Activated naive CD4-positive, alpha-beta T cell treated with anti-CD3 and anti-CD28 coated beads for 36 hours (primary cell): ENCODE measurements around the gene PTPRK. TPM values are rescaled to one million over a fixed set of nuclear protein-coding genes. Genes with fewer than 3 reads are reported as not detected.
"Not testable (repeated sequence)": the region's sequence is repeated elsewhere in the genome, so short reads cannot be mapped to it uniquely, and the experiment has no call there.

Experiments
- CTCF ChIA-PET: fragments of 350-600 bp; sonication (Branson Sonifier 250); formaldehyde crosslinking; loops from one replicate; lab custom pipeline; 2021; ENCODE audit warnings: antibody characterized with exemption; lab: Charles Lee
- DNase-seq: peaks from one replicate; pipeline ENCODE4 v3.0.0-alpha.2; 2020
- H3K27ac Mint-ChIP-seq: one replicate; pipeline ENCODE4 v1.8.0; 2021; ENCODE audit warnings: mild to moderate bottlenecking, mixed read lengths
- H3K27me3 Mint-ChIP-seq: one replicate; pipeline ENCODE4 v1.8.0; 2021; ENCODE audit warnings: low read depth, mixed read lengths
- H3K36me3 Mint-ChIP-seq: one replicate; pipeline ENCODE4 v1.8.0; 2021; ENCODE audit warnings: low read depth, mixed read lengths
- H3K4me1 Mint-ChIP-seq: one replicate; pipeline ENCODE4 v1.8.0; 2021; ENCODE audit warnings: low read depth, mixed read lengths
- H3K4me3 Mint-ChIP-seq: one replicate; pipeline ENCODE4 v1.8.0; 2021; ENCODE audit warnings: mild to moderate bottlenecking, moderate library complexity, mixed read lengths
- H3K9me3 Mint-ChIP-seq: one replicate; pipeline ENCODE4 v1.8.0; 2021; ENCODE audit warnings: mixed read lengths
- intact Hi-C: fragments of 100-400 bp; cut with micrococcal nuclease; formaldehyde crosslinking; loops from one replicate; pipeline ENCODE4 v1.15.1; 2023
- total RNA-seq, 2 experiments: library from RNA; stranded (reverse); gene quantifications; one replicate each; pipeline ENCODE4 v1.2.3, GENCODE V29; 2021

PTPRK gene
- total RNA-seq, 2 experiments from 2014 or later, result 5.5 to 8.0 TPM

GRCh38 chr6:128455959-128456358, 64.4 kb downstream of the PTPRK start:
- H3K4me1 Mint-ChIP-seq, result no peaks in the 10 kb centered on the region
- no peak overlapping the region for H3K27ac Mint-ChIP-seq
- intact Hi-C loops, result no loop called here
- no peaks in the 10 kb centered on the region for H3K36me3 Mint-ChIP-seq
- no peak overlapping the region for H3K4me3 Mint-ChIP-seq
- CTCF ChIA-PET, result no interaction called here
- H3K9me3 Mint-ChIP-seq, result no peaks in the 10 kb centered on the region
- no peak for DNase-seq
- no peaks in the 10 kb centered on the region for H3K27me3 Mint-ChIP-seq

DNA sequence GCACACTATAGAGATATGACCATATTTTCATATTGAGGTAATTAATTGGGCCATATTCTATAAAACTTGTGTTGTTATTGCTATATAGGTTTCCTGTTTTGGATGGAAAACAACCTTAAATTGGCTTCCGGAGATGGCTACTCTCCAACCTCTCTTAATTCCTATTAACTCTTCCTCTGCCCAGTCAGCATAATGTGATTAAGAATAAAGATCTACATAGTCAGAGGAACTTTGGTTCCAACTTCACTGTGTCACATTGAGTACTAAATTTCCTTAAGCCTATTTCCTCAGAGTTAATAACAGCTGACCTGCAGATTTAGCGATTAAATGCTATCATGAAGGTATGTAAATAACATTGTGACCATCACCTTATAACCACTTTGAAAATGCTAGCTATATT, 67.7 kb downstream of the PTPRK start:
- Mint-ChIP-seq H3K4me3 (no peak overlapping the region), H3K4me1 (no peaks in the 10 kb centered on the region), H3K27ac (no peak overlapping the region), H3K9me3 (no peaks in the 10 kb centered on the region), H3K27me3 (no peaks in the 10 kb centered on the region), H3K36me3 (no peaks in the 10 kb centered on the region)
- CTCF ChIA-PET, result no interaction called here
- no peak for DNase-seq
- intact Hi-C loops, result no loop called here

- Mint-ChIP-seq H3K4me1 (no peaks in the 10 kb centered on the region), H3K9me3 (no peaks in the 10 kb centered on the region), H3K27ac (no peak overlapping the region), H3K4me3 (no peak overlapping the region), H3K27me3 (no peaks in the 10 kb centered on the region), H3K36me3 (no peaks in the 10 kb centered on the region)
- DNase-seq, result no peak
- intact Hi-C loops, result no loop called here
- CTCF ChIA-PET, result no interaction called here
Measured at GRCh38 chr6:128446497-128446896, 73.9 kb downstream of the PTPRK start.

- no peak for DNase-seq
- Mint-ChIP-seq H3K27me3 (no peaks in the 10 kb centered on the region), H3K9me3 (no peaks in the 10 kb centered on the region), H3K4me3 (no peak overlapping the region), H3K4me1 (no peaks in the 10 kb centered on the region), H3K27ac (no peak overlapping the region), H3K36me3 (no peaks in the 10 kb centered on the region)
- CTCF ChIA-PET, result no interaction called here
- intact Hi-C loops, result no loop called here
Measured at GRCh38 chr6:128443553-128443952, 76.8 kb downstream of the PTPRK start.

DNA sequence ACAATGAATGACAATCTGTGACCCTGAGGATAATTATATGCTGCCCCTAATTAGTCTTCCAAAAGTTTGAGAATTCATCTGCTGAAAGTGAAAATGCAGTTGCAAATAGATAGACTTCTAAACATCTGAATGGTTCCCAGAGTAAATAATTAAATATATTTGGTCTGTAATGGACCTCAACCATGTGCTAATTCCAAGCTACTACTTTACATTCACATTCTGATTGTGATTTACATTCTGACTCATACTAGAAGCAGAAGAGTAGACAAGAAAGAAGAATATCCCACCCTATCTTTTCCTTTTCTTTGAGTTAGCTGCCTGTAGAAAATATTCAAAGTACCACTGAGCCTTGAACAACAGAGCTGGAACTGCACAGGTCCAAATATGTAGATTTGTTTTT, 80.8 kb downstream of the PTPRK start:
- peaks cover 2% of the 10 kb centered on the region for H3K36me3 Mint-ChIP-seq
- H3K27ac Mint-ChIP-seq, result no peak overlapping the region
- CTCF ChIA-PET, result no interaction called here
- H3K27me3 Mint-ChIP-seq, result no peaks in the 10 kb centered on the region
- H3K4me3 Mint-ChIP-seq, result no peak overlapping the region
- H3K4me1 Mint-ChIP-seq, result no peaks in the 10 kb centered on the region
- intact Hi-C loops, result no loop called here
- no peak for DNase-seq
- H3K9me3 Mint-ChIP-seq, result peaks cover 6% of the 10 kb centered on the region

DNA sequence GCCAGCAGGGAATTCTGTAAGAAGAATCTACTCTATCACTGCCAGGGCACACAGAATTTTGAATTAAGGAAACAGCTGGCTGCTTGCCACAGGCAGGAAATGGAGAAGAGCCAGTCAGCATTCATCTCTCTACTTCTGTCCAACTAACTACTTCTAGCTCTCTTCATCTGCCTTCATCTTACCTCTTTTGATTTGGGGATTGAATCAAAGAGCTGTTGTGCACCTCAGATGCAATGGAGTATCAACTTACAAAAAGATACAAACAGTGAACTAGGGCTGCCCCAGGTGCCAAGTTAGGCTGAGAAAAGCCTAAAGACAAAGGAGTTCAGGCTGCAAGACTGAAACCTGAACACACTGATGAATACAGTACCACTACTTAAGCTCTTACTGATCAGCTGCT, 82.0 kb downstream of the PTPRK start:
- CTCF ChIA-PET, result no interaction called here
- H3K27me3 Mint-ChIP-seq, result no peaks in the 10 kb centered on the region
- no peaks in the 10 kb centered on the region for H3K4me1 Mint-ChIP-seq
- peaks cover 2% of the 10 kb centered on the region for H3K36me3 Mint-ChIP-seq
- intact Hi-C loops, result no loop called here
- no peak overlapping the region for H3K4me3 Mint-ChIP-seq
- no peak overlapping the region for H3K27ac Mint-ChIP-seq
- DNase-seq, result no peak
- peaks cover 7% of the 10 kb centered on the region for H3K9me3 Mint-ChIP-seq

DNA sequence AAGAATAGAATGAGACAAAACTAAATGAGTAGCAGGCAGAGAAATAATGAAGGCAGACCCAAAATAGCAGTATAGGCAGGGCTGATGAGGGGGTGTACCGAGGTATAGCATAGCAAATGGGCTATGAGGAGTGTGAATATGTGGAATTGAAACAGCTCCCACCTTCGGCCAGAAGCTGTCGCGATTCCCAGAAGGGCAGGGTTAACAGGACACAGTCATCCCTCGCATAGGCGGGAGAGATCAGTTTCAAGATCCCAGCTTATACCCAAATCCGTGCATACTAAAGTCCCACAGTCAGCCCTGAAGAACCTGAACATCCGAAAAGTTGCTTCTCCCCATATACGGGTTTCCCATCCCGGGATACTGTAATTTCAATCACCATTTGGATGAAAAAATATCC, 82.7 kb downstream of the PTPRK start:
- intact Hi-C loops, result no loop called here
- Mint-ChIP-seq H3K27me3 (no peaks in the 10 kb centered on the region), H3K4me3 (no peak overlapping the region), H3K9me3 (peaks cover 7% of the 10 kb centered on the region), H3K27ac (no peak overlapping the region), H3K36me3 (peaks cover 2% of the 10 kb centered on the region), H3K4me1 (no peaks in the 10 kb centered on the region)
- CTCF ChIA-PET, result no interaction called here
- DNase-seq, result no peak

DNA sequence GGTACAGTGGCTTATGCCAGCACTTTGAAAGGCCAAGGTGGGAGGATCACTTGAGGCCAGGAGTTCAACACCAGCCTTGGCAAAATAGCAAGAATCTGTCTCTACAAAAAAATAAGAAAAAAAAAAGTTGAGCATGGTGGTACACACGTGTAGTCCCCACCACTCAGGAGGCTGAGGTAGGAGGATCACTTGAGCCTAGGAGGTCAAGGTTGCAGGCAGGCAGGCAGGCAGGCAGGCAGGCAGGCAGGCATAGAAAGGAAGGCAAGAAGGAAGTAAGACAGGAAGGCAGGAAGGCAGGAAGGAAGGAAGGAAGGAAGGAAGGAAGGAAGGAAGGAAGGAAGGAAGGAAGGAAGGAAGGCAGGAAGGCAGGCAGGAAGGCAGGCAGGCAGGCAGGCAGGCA, 85.6 kb downstream of the PTPRK start:
- CTCF ChIA-PET, H3K4me1 Mint-ChIP-seq, H3K27me3 Mint-ChIP-seq, DNase-seq, intact Hi-C loops, H3K4me3 Mint-ChIP-seq, H3K27ac Mint-ChIP-seq, H3K36me3 Mint-ChIP-seq, H3K9me3 Mint-ChIP-seq: not testable (repeated sequence)

DNA sequence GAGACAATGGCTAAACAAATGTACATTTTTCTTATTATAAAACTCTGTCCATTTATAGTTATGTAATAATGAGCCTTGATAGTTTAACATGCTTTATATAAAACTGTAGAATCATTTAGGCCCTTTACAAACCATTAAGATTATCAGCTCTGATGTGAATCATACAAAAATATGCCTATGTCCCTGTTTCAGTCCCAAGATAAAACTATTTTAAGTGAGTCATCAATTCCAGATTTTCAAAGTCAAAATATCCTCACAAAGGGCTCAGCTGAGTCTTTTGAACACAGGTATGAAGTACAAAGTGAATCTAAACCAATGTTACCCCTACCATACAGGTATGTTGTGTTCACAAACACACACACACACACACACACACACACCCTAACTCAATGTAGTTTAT, 88.0 kb downstream of the PTPRK start:
- no peaks in the 10 kb centered on the region for H3K27me3 Mint-ChIP-seq
- H3K36me3 Mint-ChIP-seq, result peaks cover 2% of the 10 kb centered on the region
- no peak for DNase-seq
- intact Hi-C loops, result no loop called here
- H3K27ac Mint-ChIP-seq, result no peak overlapping the region
- CTCF ChIA-PET, result no interaction called here
- no peak overlapping the region for H3K4me3 Mint-ChIP-seq
- no peaks in the 10 kb centered on the region for H3K4me1 Mint-ChIP-seq
- H3K9me3 Mint-ChIP-seq, result peaks cover 7% of the 10 kb centered on the region

GRCh38 chr6:128427139-128427538, 93.3 kb downstream of the PTPRK start:
- CTCF ChIA-PET, result no interaction called here
- intact Hi-C loops, result no loop called here
- no peak for DNase-seq
- no peaks in the 10 kb centered on the region for H3K9me3 Mint-ChIP-seq
- H3K4me1 Mint-ChIP-seq, result no peaks in the 10 kb centered on the region
- H3K27me3 Mint-ChIP-seq, result no peaks in the 10 kb centered on the region
- no peak overlapping the region for H3K4me3 Mint-ChIP-seq
- no peak overlapping the region for H3K27ac Mint-ChIP-seq
- H3K36me3 Mint-ChIP-seq, result no peaks in the 10 kb centered on the region

DNA sequence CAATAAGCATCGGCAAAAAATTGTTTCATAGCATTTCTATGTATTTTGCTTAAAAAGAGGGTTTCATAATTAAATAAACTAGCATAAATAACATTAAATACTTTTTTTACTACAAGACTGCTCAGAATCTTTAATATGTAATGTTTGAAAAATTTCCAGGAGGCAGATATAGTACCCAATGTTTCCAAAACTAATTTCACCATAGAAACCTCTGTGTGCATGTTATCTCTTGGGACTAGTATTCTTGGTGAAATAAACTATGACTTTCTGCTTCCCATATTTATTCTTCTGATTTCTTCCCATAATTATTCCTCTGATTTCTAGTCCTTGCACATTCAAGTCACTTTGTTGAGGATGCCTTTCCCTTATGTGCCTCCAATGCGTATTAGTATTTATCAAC, 94.5 kb downstream of the PTPRK start:
- intact Hi-C loops, result no loop called here
- no peaks in the 10 kb centered on the region for H3K4me1 Mint-ChIP-seq
- no peak overlapping the region for H3K27ac Mint-ChIP-seq
- no peaks in the 10 kb centered on the region for H3K9me3 Mint-ChIP-seq
- no peaks in the 10 kb centered on the region for H3K36me3 Mint-ChIP-seq
- CTCF ChIA-PET, result no interaction called here
- no peak overlapping the region for H3K4me3 Mint-ChIP-seq
- H3K27me3 Mint-ChIP-seq, result no peaks in the 10 kb centered on the region
- no peak for DNase-seq

DNA sequence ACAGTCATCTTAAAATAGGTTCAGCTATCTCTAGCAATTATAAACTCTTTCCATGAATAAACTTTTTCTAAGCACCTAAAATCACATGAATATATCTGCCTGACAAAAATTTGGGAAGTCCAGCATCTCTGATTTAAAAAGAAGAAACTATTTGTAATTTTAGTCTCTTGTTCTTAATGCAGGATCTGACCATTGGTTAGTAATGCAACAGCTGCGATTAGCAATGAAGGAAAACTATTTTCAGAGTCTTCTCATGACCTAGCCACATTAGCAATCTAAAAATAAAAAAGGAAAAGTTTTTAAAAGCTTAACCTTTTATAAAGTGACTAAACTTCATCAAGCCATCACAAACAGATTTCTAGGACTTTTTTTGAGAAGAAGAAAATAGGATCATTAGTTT, 97.5 kb downstream of the PTPRK start:
- no peak for DNase-seq
- intact Hi-C loops, result no loop called here
- Mint-ChIP-seq H3K4me1 (no peaks in the 10 kb centered on the region), H3K36me3 (no peaks in the 10 kb centered on the region), H3K27ac (no peak overlapping the region), H3K9me3 (peaks cover 10% of the 10 kb centered on the region), H3K27me3 (no peaks in the 10 kb centered on the region), H3K4me3 (no peak overlapping the region)
- CTCF ChIA-PET, result no interaction called here

- Mint-ChIP-seq H3K9me3 (peaks cover 12% of the 10 kb centered on the region), H3K27ac (no peak overlapping the region), H3K36me3 (no peaks in the 10 kb centered on the region), H3K4me3 (no peak overlapping the region), H3K4me1 (no peaks in the 10 kb centered on the region), H3K27me3 (no peaks in the 10 kb centered on the region)
- no peak for DNase-seq
- intact Hi-C loops, result no loop called here
- CTCF ChIA-PET, result no interaction called here
Measured at GRCh38 chr6:128422200-128422599, 98.2 kb downstream of the PTPRK start.

- Mint-ChIP-seq H3K36me3 (no peaks in the 10 kb centered on the region), H3K27ac (no peak overlapping the region), H3K4me1 (no peaks in the 10 kb centered on the region), H3K4me3 (no peak overlapping the region), H3K9me3 (peaks cover 12% of the 10 kb centered on the region), H3K27me3 (no peaks in the 10 kb centered on the region)
- intact Hi-C loops, result no loop called here
- no peak for DNase-seq
- CTCF ChIA-PET, result no interaction called here
Measured at GRCh38 chr6:128421788-128422187, 98.6 kb downstream of the PTPRK start.
